GM19438 (cell line): ENCODE data around the gene ADARB2.
"Not testable (repeated sequence)": the region's sequence is repeated elsewhere in the genome, so short reads cannot be mapped to it uniquely, and the experiment has no call there.

ENCODE experiments used
- ATAC-seq: cut with Tn5 transposase; IDR thresholded peaks from one replicate; pipeline ENCODE4 v1.9.1; 2021; ENCODE audit warnings: low read depth; ENCODE audit not compliant: unreplicated experiment

ADARB2 gene

GRCh38 chr10:1255600-1256431, 481.5 kb downstream of the ADARB2 start:
- ATAC-seq = no peak

GRCh38 chr10:1255118-1255517, 482.2 kb downstream of the ADARB2 start:
- no peak for ATAC-seq

- no peak for ATAC-seq
These were observed 483.6 kb downstream of the ADARB2 start for GRCh38 chr10:1253523-1254353.

GRCh38 chr10:1251769-1252168, 485.6 kb downstream of the ADARB2 start:
- no peak for ATAC-seq

- ATAC-seq = no peak
These were observed 488.0 kb downstream of the ADARB2 start for GRCh38 chr10:1249142-1249920.

GRCh38 chr10:1248262-1248630, 489.1 kb downstream of the ADARB2 start:
- ATAC-seq = not testable (repeated sequence)

- ATAC-seq = no peak
These were observed 489.6 kb downstream of the ADARB2 start for GRCh38 chr10:1247598-1248261.

- no peak for ATAC-seq
These were observed 492.8 kb downstream of the ADARB2 start for GRCh38 chr10:1244493-1244892.

GRCh38 chr10:1243486-1244234, 493.7 kb downstream of the ADARB2 start:
- no peak for ATAC-seq

- no peak for ATAC-seq
These were observed 494.4 kb downstream of the ADARB2 start for GRCh38 chr10:1242975-1243374.

- no peak for ATAC-seq
These were observed 495.1 kb downstream of the ADARB2 start for GRCh38 chr10:1241973-1242935.

- no peak for ATAC-seq
These were observed 495.9 kb downstream of the ADARB2 start for GRCh38 chr10:1241322-1241890.

GRCh38 chr10:1240341-1240775, 497.0 kb downstream of the ADARB2 start:
- ATAC-seq = no peak

- no peak for ATAC-seq
These were observed 504.3 kb downstream of the ADARB2 start for GRCh38 chr10:1233031-1233430.

GRCh38 chr10:1232164-1232911, 505.0 kb downstream of the ADARB2 start:
- no peak for ATAC-seq

- ATAC-seq = no peak
These were observed 506.6 kb downstream of the ADARB2 start for GRCh38 chr10:1230592-1231275.

- ATAC-seq = no peak
These were observed 507.2 kb downstream of the ADARB2 start for GRCh38 chr10:1230138-1230537.
